Measurements from ENCODE around the gene CDC73.

DNA sequence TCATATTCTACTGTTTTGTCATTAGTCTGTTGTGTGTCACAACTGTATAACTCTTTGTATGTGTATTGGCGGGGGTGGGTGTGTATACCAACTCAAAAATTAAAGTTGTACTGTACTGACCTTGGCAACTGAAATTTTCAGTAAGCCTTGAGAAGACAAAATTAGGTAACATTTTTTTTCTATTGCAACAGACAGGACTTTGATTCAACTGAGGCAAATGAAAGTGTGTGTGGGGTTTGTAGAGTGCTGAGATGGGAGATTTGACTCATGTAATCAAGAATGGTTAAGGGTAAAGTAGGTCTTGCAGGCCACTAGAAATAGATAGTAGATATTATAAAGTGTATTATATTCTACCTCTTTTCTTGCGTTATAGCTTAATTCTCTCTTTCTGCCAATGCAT, 79.2 kb downstream of the CDC73 start:
- TF ChIP-seq CTCF (IDR thresholded peaks at IDR 0.05): no peak
- no peak for TF ChIP-seq POLR2AphosphoS5 (IDR thresholded peaks at IDR 0.05)

Measured in transverse colon (tissue), 4 donors.